ENCODE results near the gene ENOX2.

ENOX2 gene

GRCh38 chrX:130700629-130701028 is 202.4 kb downstream of the ENOX2 start:
- H3K4me1 Mint-ChIP-seq (ENCODE audit: low read depth), result no peaks in the 10 kb centered on the region
- no peak overlapping the region for H3K4me3 Mint-ChIP-seq
- H3K9me3 Mint-ChIP-seq, result no peaks in the 10 kb centered on the region
- no peak overlapping the region for H3K27ac Mint-ChIP-seq
- H3K36me3 Mint-ChIP-seq (ENCODE audit: low read depth), result no peaks in the 10 kb centered on the region
- H3K27me3 Mint-ChIP-seq (ENCODE audit: low read depth), result no peaks in the 10 kb centered on the region

- Mint-ChIP-seq H3K9me3 (no peaks in the 10 kb centered on the region), H3K27ac (no peak overlapping the region), H3K27me3 (ENCODE audit: low read depth) (no peaks in the 10 kb centered on the region), H3K36me3 (ENCODE audit: low read depth) (no peaks in the 10 kb centered on the region), H3K4me3 (no peak overlapping the region), H3K4me1 (ENCODE audit: low read depth) (no peaks in the 10 kb centered on the region)
Observed at GRCh38 chrX:130699618-130700017, 203.4 kb downstream of the ENOX2 start.

GRCh38 chrX:130696542-130696941 is 206.5 kb downstream of the ENOX2 start:
- H3K36me3 Mint-ChIP-seq (ENCODE audit: low read depth), result no peaks in the 10 kb centered on the region
- no peaks in the 10 kb centered on the region for H3K9me3 Mint-ChIP-seq
- H3K4me1 Mint-ChIP-seq (ENCODE audit: low read depth), result no peaks in the 10 kb centered on the region
- H3K27me3 Mint-ChIP-seq (ENCODE audit: low read depth), result no peaks in the 10 kb centered on the region
- H3K4me3 Mint-ChIP-seq, result no peak overlapping the region
- no peak overlapping the region for H3K27ac Mint-ChIP-seq

GRCh38 chrX:130695931-130696330 is 207.1 kb downstream of the ENOX2 start:
- Mint-ChIP-seq H3K27me3 (ENCODE audit: low read depth) (no peaks in the 10 kb centered on the region), H3K9me3 (no peaks in the 10 kb centered on the region), H3K36me3 (ENCODE audit: low read depth) (no peaks in the 10 kb centered on the region), H3K4me1 (ENCODE audit: low read depth) (no peaks in the 10 kb centered on the region), H3K27ac (no peak overlapping the region), H3K4me3 (no peak overlapping the region)

GRCh38 chrX:130694983-130695382 is 208.0 kb downstream of the ENOX2 start:
- Mint-ChIP-seq H3K4me1 (ENCODE audit: low read depth) (no peaks in the 10 kb centered on the region), H3K36me3 (ENCODE audit: low read depth) (no peaks in the 10 kb centered on the region), H3K4me3 (no peak overlapping the region), H3K27me3 (ENCODE audit: low read depth) (no peaks in the 10 kb centered on the region), H3K9me3 (no peaks in the 10 kb centered on the region), H3K27ac (no peak overlapping the region)

GRCh38 chrX:130691576-130691975 is 211.4 kb downstream of the ENOX2 start:
- Mint-ChIP-seq H3K36me3 (ENCODE audit: low read depth) (peaks cover 4% of the 10 kb centered on the region), H3K4me1 (ENCODE audit: low read depth) (no peaks in the 10 kb centered on the region), H3K27ac (no peak overlapping the region), H3K4me3 (no peak overlapping the region), H3K9me3 (no peaks in the 10 kb centered on the region), H3K27me3 (ENCODE audit: low read depth) (no peaks in the 10 kb centered on the region)

GRCh38 chrX:130688360-130688759 is 214.6 kb downstream of the ENOX2 start:
- H3K4me1 Mint-ChIP-seq (ENCODE audit: low read depth), result no peaks in the 10 kb centered on the region
- no peaks in the 10 kb centered on the region for H3K27me3 Mint-ChIP-seq (ENCODE audit: low read depth)
- H3K9me3 Mint-ChIP-seq, result no peaks in the 10 kb centered on the region
- H3K4me3 Mint-ChIP-seq, result no peak overlapping the region
- no peak overlapping the region for H3K27ac Mint-ChIP-seq
- peaks cover 10% of the 10 kb centered on the region for H3K36me3 Mint-ChIP-seq (ENCODE audit: low read depth)

- H3K4me1 Mint-ChIP-seq (ENCODE audit: low read depth), result no peaks in the 10 kb centered on the region
Observed at GRCh38 chrX:130682990-130683389, 220.0 kb downstream of the ENOX2 start.

GRCh38 chrX:130680164-130681035 is 222.6 kb downstream of the ENOX2 start:
- no peak overlapping the region for H3K4me3 Mint-ChIP-seq

More at GRCh38 chrX:130682990-130683389, 220.0 kb downstream of the ENOX2 start:
- peaks cover 7% of the 10 kb centered on the region for H3K36me3 Mint-ChIP-seq (ENCODE audit: low read depth)
- no peaks in the 10 kb centered on the region for H3K9me3 Mint-ChIP-seq
- no peak overlapping the region for H3K27ac Mint-ChIP-seq
- H3K4me3 Mint-ChIP-seq, result no peak overlapping the region
- no peaks in the 10 kb centered on the region for H3K27me3 Mint-ChIP-seq (ENCODE audit: low read depth)

GRCh38 chrX:130676861-130677260 is 226.1 kb downstream of the ENOX2 start:
- Mint-ChIP-seq H3K4me1 (ENCODE audit: low read depth) (no peaks in the 10 kb centered on the region), H3K27ac (no peak overlapping the region), H3K36me3 (ENCODE audit: low read depth) (peaks cover 14% of the 10 kb centered on the region), H3K27me3 (ENCODE audit: low read depth) (no peaks in the 10 kb centered on the region), H3K9me3 (no peaks in the 10 kb centered on the region), H3K4me3 (no peak overlapping the region)

More at GRCh38 chrX:130680164-130681035, 222.6 kb downstream of the ENOX2 start:
- H3K4me1 Mint-ChIP-seq (ENCODE audit: low read depth), result no peaks in the 10 kb centered on the region
- no peak overlapping the region for H3K27ac Mint-ChIP-seq
- H3K27me3 Mint-ChIP-seq (ENCODE audit: low read depth), result no peaks in the 10 kb centered on the region
- H3K36me3 Mint-ChIP-seq (ENCODE audit: low read depth), result peaks cover 6% of the 10 kb centered on the region
- H3K9me3 Mint-ChIP-seq, result no peaks in the 10 kb centered on the region

- Mint-ChIP-seq H3K4me1 (ENCODE audit: low read depth) (no peaks in the 10 kb centered on the region), H3K27me3 (ENCODE audit: low read depth) (no peaks in the 10 kb centered on the region), H3K9me3 (no peaks in the 10 kb centered on the region), H3K4me3 (no peak overlapping the region), H3K27ac (no peak overlapping the region), H3K36me3 (ENCODE audit: low read depth) (peaks cover 18% of the 10 kb centered on the region)
Observed at GRCh38 chrX:130672214-130672613, 230.8 kb downstream of the ENOX2 start.

- Mint-ChIP-seq H3K4me3 (no peak overlapping the region), H3K4me1 (ENCODE audit: low read depth) (no peaks in the 10 kb centered on the region), H3K27me3 (ENCODE audit: low read depth) (no peaks in the 10 kb centered on the region), H3K9me3 (no peaks in the 10 kb centered on the region), H3K36me3 (ENCODE audit: low read depth) (peaks cover 14% of the 10 kb centered on the region), H3K27ac (no peak overlapping the region)
Observed at GRCh38 chrX:130669233-130669632, 233.8 kb downstream of the ENOX2 start.

- H3K27ac Mint-ChIP-seq, result no peak overlapping the region
Observed at GRCh38 chrX:130665263-130665662, 237.7 kb downstream of the ENOX2 start.

GRCh38 chrX:130658310-130658709 is 244.7 kb downstream of the ENOX2 start:
- H3K4me3 Mint-ChIP-seq, result no peak overlapping the region
- H3K27ac Mint-ChIP-seq, result no peak overlapping the region
- no peaks in the 10 kb centered on the region for H3K4me1 Mint-ChIP-seq (ENCODE audit: low read depth)
- peaks cover 3% of the 10 kb centered on the region for H3K36me3 Mint-ChIP-seq (ENCODE audit: low read depth)
- H3K9me3 Mint-ChIP-seq, result no peaks in the 10 kb centered on the region
- H3K27me3 Mint-ChIP-seq (ENCODE audit: low read depth), result no peaks in the 10 kb centered on the region

More at GRCh38 chrX:130665263-130665662, 237.7 kb downstream of the ENOX2 start:
- no peaks in the 10 kb centered on the region for H3K27me3 Mint-ChIP-seq (ENCODE audit: low read depth)
- peaks cover 7% of the 10 kb centered on the region for H3K36me3 Mint-ChIP-seq (ENCODE audit: low read depth)
- no peaks in the 10 kb centered on the region for H3K4me1 Mint-ChIP-seq (ENCODE audit: low read depth)
- H3K4me3 Mint-ChIP-seq, result no peak overlapping the region
- no peaks in the 10 kb centered on the region for H3K9me3 Mint-ChIP-seq

- Mint-ChIP-seq H3K4me1 (ENCODE audit: low read depth) (no peaks in the 10 kb centered on the region), H3K9me3 (no peaks in the 10 kb centered on the region), H3K27me3 (ENCODE audit: low read depth) (no peaks in the 10 kb centered on the region), H3K4me3 (no peak overlapping the region), H3K36me3 (ENCODE audit: low read depth) (peaks cover 2% of the 10 kb centered on the region), H3K27ac (no peak overlapping the region)
Observed at GRCh38 chrX:130654409-130654950, 248.5 kb downstream of the ENOX2 start.

All from T-helper 1 cell treated with Interleukin-12 subunit alpha and Interleukin-12 subunit beta and Interleukin-4 antibody, amounts not matched to agents 30 μg/mL and 1 μg/mL, for 36 hours (primary cell).